HepG2 (cell line): ENCODE measurements around the gene TMIGD2. TPM values are rescaled to one million over a fixed set of nuclear protein-coding genes. Genes with fewer than 3 reads are reported as not detected.

Experiments used
- ATF7-NPFF ChIP-seq: sonication (generic); formaldehyde crosslinking; IDR thresholded peaks from 2 replicates; pipeline ENCODE4 v1.8.1; 2023; ENCODE audit warnings: mild to moderate bottlenecking, low read depth, missing genetic modification reagents, moderate library complexity
- CCAR2 ChIP-seq: fragments of 200-400 bp; formaldehyde crosslinking; optimal IDR thresholded peaks from 2 replicates; pipeline ENCODE3; 2018; ENCODE audit warnings: low read depth, mild to moderate bottlenecking, low read length, moderate library complexity
- GLI4 ChIP-seq: sonication (generic); formaldehyde crosslinking; IDR thresholded peaks from 2 replicates; pipeline ENCODE4 v1.5.1; 2020; ENCODE audit warnings: missing genetic modification reagents, mild to moderate bottlenecking, moderate library complexity, borderline replicate concordance
- JUND ChIP-seq: sonication (generic); formaldehyde crosslinking; IDR thresholded peaks from 2 replicates; pipeline ENCODE4 v1.8.0; 2022; ENCODE audit warnings: mild to moderate bottlenecking, missing genetic modification reagents
- LCORL ChIP-seq, 2 experiments: fragments of 450-650 bp in 1 of 2; sonication (generic) in 1 of 2; formaldehyde crosslinking in 1 of 2; IDR thresholded peaks; 2 replicates each; pipeline versions ENCODE4 v1.5.0 to v1.6.1; 2017 to 2020; ENCODE audit warnings: antibody characterized with exemption in 1 of 2, missing genetic modification reagents in 1 of 2
- MYC ChIP-seq: sonication (generic); formaldehyde crosslinking; IDR thresholded peaks from 2 replicates; pipeline ENCODE4 v1.9.0; 2021; ENCODE audit warnings: missing genetic modification reagents, borderline replicate concordance
- NR2F6 ChIP-seq, 2 experiments: IDR thresholded peaks; 2 replicates each; pipeline ENCODE4 v1.6.1; 2016; ENCODE audit warnings: antibody characterized with exemption in 1 of 2, mild to moderate bottlenecking in 1 of 2
- PHB2 ChIP-seq: fragments of 450-650 bp; IDR thresholded peaks from 2 replicates; pipeline ENCODE4 v1.6.1; 2018; ENCODE audit not compliant: partially characterized antibody
- PPARG ChIP-seq: conservative IDR thresholded peaks from 2 replicates; pipeline ENCODE4 v1.6.1; 2016; ENCODE audit warnings: missing biosample characterization, missing genetic modification reagents
- REPIN1 ChIP-seq: sonication (generic); formaldehyde crosslinking; IDR thresholded peaks from 2 replicates; pipeline ENCODE4 v1.8.0; 2022; ENCODE audit warnings: missing genetic modification reagents, low read depth, mild to moderate bottlenecking, borderline replicate concordance
- SALL1 ChIP-seq: sonication (generic); formaldehyde crosslinking; IDR thresholded peaks from 2 replicates; pipeline ENCODE4 v1.8.0; 2022; ENCODE audit warnings: mild to moderate bottlenecking, missing genetic modification reagents
- SIN3A ChIP-seq: IDR thresholded peaks from 2 replicates; pipeline ENCODE4 v1.6.1; 2011; ENCODE audit warnings: low read depth, mild to moderate bottlenecking, control low read depth, low read length, borderline replicate concordance
- ZNF121 ChIP-seq: sonication (generic); formaldehyde crosslinking; IDR thresholded peaks from 2 replicates; pipeline ENCODE4 v1.5.0; 2020; ENCODE audit warnings: mild to moderate bottlenecking, missing genetic modification reagents
- ZNF143 ChIP-seq: sonication (generic); formaldehyde crosslinking; IDR thresholded peaks from 2 replicates; pipeline ENCODE4 v1.4.0; 2020; ENCODE audit warnings: missing genetic modification reagents
- ZNF563 ChIP-seq: sonication (generic); formaldehyde crosslinking; IDR thresholded peaks from 2 replicates; pipeline ENCODE4 v1.8.0; 2022; ENCODE audit warnings: mild to moderate bottlenecking, moderate library complexity, missing genetic modification reagents
- ZNF605 ChIP-seq: sonication (generic); formaldehyde crosslinking; IDR thresholded peaks from 2 replicates; pipeline ENCODE4 v1.8.0; 2022; ENCODE audit warnings: mild to moderate bottlenecking, missing genetic modification reagents
- ZNF678 ChIP-seq: sonication (generic); formaldehyde crosslinking; IDR thresholded peaks from 2 replicates; pipeline ENCODE4 v1.4.0; 2020; ENCODE audit warnings: mild to moderate bottlenecking, missing genetic modification reagents
- ZNF709 ChIP-seq: sonication (generic); formaldehyde crosslinking; IDR thresholded peaks from 2 replicates; pipeline ENCODE4 v1.5.0; 2020; ENCODE audit warnings: mild to moderate bottlenecking, missing genetic modification reagents
- ZNF775 ChIP-seq: sonication (generic); formaldehyde crosslinking; IDR thresholded peaks from 2 replicates; pipeline ENCODE4 v1.4.0; 2020; ENCODE audit warnings: missing genetic modification reagents, mild to moderate bottlenecking, moderate library complexity, borderline replicate concordance
- polyA plus RNA-seq, 8 experiments: library from polyadenylated mRNA; depleted of rRNA in 3 of 8; stranded (reverse) in 7 of 8; unstranded in 1 of 8; fragments of >200 nt; fragmentation: Illumina TruSeq in 4 of 8; extraction: Trizol in 4 of 8; gene quantifications; 2 replicates each; pipeline versions ENCODE4 v1.2.1 to v1.2.3, GENCODE V29; 2011 to 2016; ENCODE audit warnings: low read depth in 4 of 8, missing spikeins in 1 of 8, mixed read lengths in 1 of 8; ENCODE audit not compliant: insufficient read depth in 1 of 8
- total RNA-seq, 5 experiments: library from RNA; depleted of rRNA; stranded (reverse); fragments of >200 nt; fragmentation: Illumina TruSeq; extraction: Trizol; gene quantifications; 2 replicates each; pipeline ENCODE4 v1.2.3, GENCODE V29; 2016; ENCODE audit warnings: low read depth in 1 of 5
- TF ChIP-seq, protein P1 (sequence below): sonication (generic); formaldehyde crosslinking; IDR thresholded peaks from 2 replicates; pipeline ENCODE4 v1.5.0; 2020; ENCODE audit warnings: missing genetic modification reagents, mild to moderate bottlenecking, borderline replicate concordance
- TF ChIP-seq, protein P2 (sequence below): IDR thresholded peaks from 2 replicates; pipeline ENCODE4 v1.6.1; 2016
- TF ChIP-seq, protein P3 (sequence below): sonication (generic); formaldehyde crosslinking; IDR thresholded peaks from 2 replicates; pipeline ENCODE4 v1.5.1; 2020; ENCODE audit warnings: missing genetic modification reagents, mild to moderate bottlenecking, borderline replicate concordance
- TF ChIP-seq, protein P4 (sequence below), 2 experiments: sonication (generic) in 1 of 2; formaldehyde crosslinking in 1 of 2; IDR thresholded peaks; 2 replicates each; pipeline versions ENCODE4 v1.5.1 to v1.6.1; 2011 to 2020; ENCODE audit warnings: borderline replicate concordance in 1 of 2, low read depth in 1 of 2, low read length in 1 of 2, mild to moderate bottlenecking in 1 of 2, missing genetic modification reagents in 1 of 2, moderate library complexity in 1 of 2
- TF ChIP-seq, protein P5 (sequence below): sonication (generic); formaldehyde crosslinking; IDR thresholded peaks from 2 replicates; pipeline ENCODE4 v1.8.0; 2022; ENCODE audit warnings: mild to moderate bottlenecking, missing genetic modification reagents, moderate library complexity

The TMIGD2 gene
- total and polyA plus RNA-seq, 2 of the 13 experiments (the other 11 are each of a cell fraction or from before 2014, with no cell fraction given): 0.11 to 1.0 TPM

DNA sequence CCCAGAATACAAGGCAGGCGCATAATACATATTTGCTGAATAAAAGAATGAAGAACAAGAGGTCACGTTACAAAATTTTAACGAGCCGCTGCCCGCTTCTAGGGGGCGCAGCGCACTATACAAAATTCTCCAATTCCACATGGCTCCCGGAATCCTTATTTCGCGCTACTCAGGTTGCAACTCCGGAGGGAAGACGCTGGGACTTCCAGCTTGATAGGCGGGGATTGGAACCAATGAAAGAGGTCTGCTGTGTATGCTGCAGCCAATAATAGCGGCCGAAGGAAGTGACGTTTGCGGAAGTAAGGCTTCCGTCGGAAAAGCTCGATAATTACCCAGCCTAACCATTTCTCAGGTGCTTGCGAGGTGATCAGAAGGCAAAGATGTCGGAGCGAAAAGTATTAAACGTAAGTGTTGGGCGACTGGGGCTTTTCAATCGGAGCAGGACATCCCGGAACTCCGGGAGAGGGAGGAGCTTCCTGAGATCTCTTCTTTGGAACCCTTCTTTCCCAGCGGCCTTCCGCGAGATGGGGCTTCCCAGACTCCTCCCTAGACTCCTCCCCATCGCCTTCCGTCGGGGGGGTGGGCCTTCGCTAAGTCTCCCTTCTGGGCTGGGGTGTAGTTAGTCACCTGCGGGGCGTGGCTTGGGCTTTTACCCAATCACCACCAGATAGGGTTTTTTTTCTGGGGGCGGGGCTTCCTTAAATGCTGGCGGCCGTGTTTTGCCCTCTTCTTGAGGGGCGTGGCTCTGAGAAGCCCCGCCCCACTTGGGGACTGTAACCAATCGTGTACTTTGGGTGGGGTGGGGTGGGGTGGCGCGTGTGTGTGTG is 55.2 kb downstream of the TMIGD2 start, which contains the start of gene YJU2 (continued):
- TF ChIP-seq, protein P1, sequence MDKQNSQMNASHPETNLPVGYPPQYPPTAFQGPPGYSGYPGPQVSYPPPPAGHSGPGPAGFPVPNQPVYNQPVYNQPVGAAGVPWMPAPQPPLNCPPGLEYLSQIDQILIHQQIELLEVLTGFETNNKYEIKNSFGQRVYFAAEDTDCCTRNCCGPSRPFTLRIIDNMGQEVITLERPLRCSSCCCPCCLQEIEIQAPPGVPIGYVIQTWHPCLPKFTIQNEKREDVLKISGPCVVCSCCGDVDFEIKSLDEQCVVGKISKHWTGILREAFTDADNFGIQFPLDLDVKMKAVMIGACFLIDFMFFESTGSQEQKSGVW: no peak
- TF ChIP-seq, protein P2, sequence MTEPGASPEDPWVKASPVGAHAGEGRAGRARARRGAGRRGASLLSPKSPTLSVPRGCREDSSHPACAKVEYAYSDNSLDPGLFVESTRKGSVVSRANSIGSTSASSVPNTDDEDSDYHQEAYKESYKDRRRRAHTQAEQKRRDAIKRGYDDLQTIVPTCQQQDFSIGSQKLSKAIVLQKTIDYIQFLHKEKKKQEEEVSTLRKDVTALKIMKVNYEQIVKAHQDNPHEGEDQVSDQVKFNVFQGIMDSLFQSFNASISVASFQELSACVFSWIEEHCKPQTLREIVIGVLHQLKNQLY (CRISPR knock-in tag): no peak
- TF ChIP-seq ZNF678 (CRISPR knock-in tag) (no peak), ZNF121 (CRISPR knock-in tag) (no peak), ATF7-NPFF (no peak), NR2F6 (IDR thresholded peaks at IDR 0.05) (0 out of 2 replicates have a peak, but pooled peaks have one; percentile 14), NR2F6 (CRISPR knock-in tag; IDR thresholded peaks at IDR 0.05) (0 out of 2 replicates have a peak, but pooled peaks have one; percentile 40), MYC (CRISPR knock-in tag) (peak; percentile 91), REPIN1 (no peak; the same call in 1 of the 2 replicates), SALL1 (CRISPR knock-in tag) (peak; percentile 64), LCORL (IDR thresholded peaks at IDR 0.05) (peak; percentile 77), LCORL (CRISPR knock-in tag; IDR thresholded peaks at IDR 0.05) (no peak; the same call in none of the 2 replicates), CCAR2 (no peak), SIN3A (peak; percentile 45), GLI4 (CRISPR knock-in tag) (no peak), ZNF605 (CRISPR knock-in tag) (peak; percentile 75; the same call in 1 of the 2 replicates), ZNF709 (CRISPR knock-in tag) (peak; percentile 64), PPARG (peak; percentile 56), ZNF775 (CRISPR knock-in tag) (no peak), JUND (CRISPR knock-in tag) (0 out of 2 replicates have a peak, but pooled peaks have one; percentile 38), ZNF563 (CRISPR knock-in tag) (peak; percentile 70; the same call in 1 of the 2 replicates), PHB2 (no peak), ZNF143 (CRISPR knock-in tag) (peak; percentile 78)
- TF ChIP-seq, protein P3, sequence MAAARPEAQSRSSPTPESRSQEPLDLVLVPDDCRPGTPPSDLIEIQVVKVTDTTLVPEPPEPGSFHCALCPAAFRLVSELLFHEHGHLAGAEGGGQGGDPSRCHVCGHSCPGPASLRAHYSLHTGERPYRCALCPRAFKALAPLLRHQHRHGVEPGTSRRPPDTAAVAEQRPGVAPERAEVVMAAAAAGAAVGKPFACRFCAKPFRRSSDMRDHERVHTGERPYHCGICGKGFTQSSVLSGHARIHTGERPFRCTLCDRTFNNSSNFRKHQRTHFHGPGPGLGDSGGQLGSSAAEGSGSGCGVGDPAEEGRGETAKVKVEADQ: no peak
- TF ChIP-seq, protein P4, sequence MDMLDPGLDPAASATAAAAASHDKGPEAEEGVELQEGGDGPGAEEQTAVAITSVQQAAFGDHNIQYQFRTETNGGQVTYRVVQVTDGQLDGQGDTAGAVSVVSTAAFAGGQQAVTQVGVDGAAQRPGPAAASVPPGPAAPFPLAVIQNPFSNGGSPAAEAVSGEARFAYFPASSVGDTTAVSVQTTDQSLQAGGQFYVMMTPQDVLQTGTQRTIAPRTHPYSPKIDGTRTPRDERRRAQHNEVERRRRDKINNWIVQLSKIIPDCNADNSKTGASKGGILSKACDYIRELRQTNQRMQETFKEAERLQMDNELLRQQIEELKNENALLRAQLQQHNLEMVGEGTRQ (IDR thresholded peaks at IDR 0.05; ENCODE audit: low read depth, low read length): no peak
- TF ChIP-seq, protein P4 (CRISPR knock-in tag; IDR thresholded peaks at IDR 0.05; ENCODE audit: borderline replicate concordance): no peak
- TF ChIP-seq, protein P5, sequence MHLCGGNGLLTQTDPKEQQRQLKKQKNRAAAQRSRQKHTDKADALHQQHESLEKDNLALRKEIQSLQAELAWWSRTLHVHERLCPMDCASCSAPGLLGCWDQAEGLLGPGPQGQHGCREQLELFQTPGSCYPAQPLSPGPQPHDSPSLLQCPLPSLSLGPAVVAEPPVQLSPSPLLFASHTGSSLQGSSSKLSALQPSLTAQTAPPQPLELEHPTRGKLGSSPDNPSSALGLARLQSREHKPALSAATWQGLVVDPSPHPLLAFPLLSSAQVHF: no peak
